Liver (tissue), 9 donors: ENCODE results near the gene MGAT1. TPM values are rescaled to one million over a fixed set of nuclear protein-coding genes. Genes with fewer than 3 reads are reported as not detected.

ENCODE experiments used
- DNase-seq: peaks from one replicate; pipeline ENCODE4 v3.0.0-alpha.2; 2017; ENCODE audit warnings: low spot score
- H3K27ac ChIP-seq, 2 donors: one replicate each; pipeline ENCODE4 v1.7.0; 2013; ENCODE audit warnings: inconsistent platforms in 2 of 2, low read length in 2 of 2, control low read depth in 1 of 2, low read depth in 1 of 2, mild to moderate bottlenecking in 1 of 2
- H3K27me3 ChIP-seq, 4 donors: one replicate each; pipeline versions ENCODE4 v1.6.1 to v1.7.0; 2013; ENCODE audit warnings: low read length in 3 of 4, inconsistent platforms in 1 of 4, mild to moderate bottlenecking in 1 of 4, moderate library complexity in 1 of 4; ENCODE audit not compliant: control insufficient read depth in 4 of 4, insufficient read depth in 4 of 4
- H3K36me3 ChIP-seq, 4 donors: one replicate each; pipeline versions ENCODE4 v1.6.1 to v1.7.0; 2013; ENCODE audit warnings: low read length in 3 of 4, mild to moderate bottlenecking in 3 of 4, low read depth in 1 of 4, moderate library complexity in 1 of 4; ENCODE audit not compliant: control insufficient read depth in 4 of 4, insufficient read depth in 3 of 4
- H3K4me1 ChIP-seq, 4 donors: one replicate each; pipeline versions ENCODE4 v1.6.1 to v1.7.0; 2013; ENCODE audit warnings: low read length in 3 of 4, mild to moderate bottlenecking in 3 of 4, moderate library complexity in 1 of 4; ENCODE audit not compliant: control insufficient read depth in 4 of 4, insufficient read depth in 4 of 4
- H3K4me3 ChIP-seq, 3 donors: one replicate each; pipeline versions ENCODE4 v1.6.1 to v1.7.0; 2013; ENCODE audit warnings: low read length in 3 of 3, control low read depth in 1 of 3, low read depth in 1 of 3, mild to moderate bottlenecking in 1 of 3
- H3K9ac ChIP-seq, 2 donors: one replicate each; pipeline ENCODE4 v1.7.0; 2013; ENCODE audit warnings: low read length in 2 of 2, mild to moderate bottlenecking in 2 of 2, moderate library complexity in 2 of 2, control low read depth in 1 of 2, low read depth in 1 of 2
- H3K9me3 ChIP-seq, 4 donors: one replicate each; pipeline versions ENCODE4 v1.6.1 to v1.7.0; 2013; ENCODE audit warnings: low read length in 3 of 4; ENCODE audit not compliant: control insufficient read depth in 4 of 4
- CTCF ChIP-seq: fragments of 150-350 bp; IDR thresholded peaks from 2 replicates; pipeline ENCODE4 v1.5.1; 2017; ENCODE audit warnings: improper control_type of control experiment, low read depth, low read length; ENCODE audit not compliant: missing input control
- EGR1 ChIP-seq, 2 donors: IDR thresholded peaks; 2 replicates each; pipeline ENCODE4 v1.6.1; 2016 to 2018; ENCODE audit warnings: antibody characterized with exemption in 2 of 2, low read depth in 2 of 2
- FOXA1 ChIP-seq: IDR thresholded peaks from 2 replicates; pipeline ENCODE4 v1.6.1; 2016; ENCODE audit warnings: antibody characterized with exemption
- FOXA2 ChIP-seq: IDR thresholded peaks from 2 replicates; pipeline ENCODE4 v1.6.1; 2016; ENCODE audit warnings: antibody characterized with exemption
- GABPA ChIP-seq, 2 donors: IDR thresholded peaks in 1 of 2; conservative IDR thresholded peaks in 1 of 2; 2 replicates each; pipeline ENCODE4 v1.6.1; 2016; ENCODE audit warnings: antibody characterized with exemption in 2 of 2, mild to moderate bottlenecking in 1 of 2, moderate library complexity in 1 of 2
- HNF4A ChIP-seq, 2 donors: conservative IDR thresholded peaks; 2 replicates each; pipeline ENCODE4 v1.6.1; 2016; ENCODE audit warnings: antibody characterized with exemption in 2 of 2, mild to moderate bottlenecking in 2 of 2
- HNF4G ChIP-seq: IDR thresholded peaks from 2 replicates; pipeline ENCODE4 v1.6.1; 2016; ENCODE audit warnings: antibody characterized with exemption
- JUND ChIP-seq, 2 donors: IDR thresholded peaks; 2 replicates each; pipeline ENCODE4 v1.6.1; 2016; ENCODE audit warnings: antibody characterized with exemption in 2 of 2
- NR2F2 ChIP-seq: IDR thresholded peaks from 2 replicates; pipeline ENCODE4 v1.6.1; 2016; ENCODE audit warnings: antibody characterized with exemption
- RAD21 ChIP-seq, 2 donors: IDR thresholded peaks; 2 replicates each; pipeline ENCODE4 v1.6.1; 2016; ENCODE audit warnings: antibody characterized with exemption in 2 of 2, mild to moderate bottlenecking in 2 of 2
- REST ChIP-seq: IDR thresholded peaks from 2 replicates; pipeline ENCODE4 v1.6.1; 2016; ENCODE audit warnings: antibody characterized with exemption, mild to moderate bottlenecking
- RXRA ChIP-seq, 2 donors: IDR thresholded peaks; 2 replicates each; pipeline ENCODE4 v1.6.1; 2017 to 2018; ENCODE audit warnings: antibody characterized with exemption in 2 of 2, mild to moderate bottlenecking in 1 of 2
- SP1 ChIP-seq: IDR thresholded peaks from 2 replicates; pipeline ENCODE4 v1.6.1; 2018; ENCODE audit warnings: antibody characterized with exemption, mild to moderate bottlenecking
- TAF1 ChIP-seq: conservative IDR thresholded peaks from 2 replicates; pipeline ENCODE4 v1.6.1; 2016; ENCODE audit warnings: antibody characterized with exemption, mild to moderate bottlenecking
- YY1 ChIP-seq: IDR thresholded peaks from 2 replicates; pipeline ENCODE4 v1.6.1; 2016; ENCODE audit warnings: antibody characterized with exemption, mild to moderate bottlenecking
- ZBTB33 ChIP-seq: IDR thresholded peaks from 2 replicates; pipeline ENCODE4 v1.6.1; 2016; ENCODE audit warnings: antibody characterized with exemption
- WGBS: extraction: QIAGEN DNeasy Blood & Tissue Kit; methylation state at CpG from one replicate; pipeline ENCODE4 v1.1.7; 2013; 5-methylcytosine and 5-hydroxymethylcytosine counted together
- polyA plus RNA-seq, 2 donors: library from polyadenylated mRNA; stranded (reverse) in 1 of 2; unstranded in 1 of 2; fragments of 200-250 nt in 1 of 2; fragments of >200 nt in 1 of 2; fragmentation: Nextera tagmentation in 1 of 2; extraction: Ambion mirVana in 1 of 2; gene quantifications; one replicate each; pipeline versions ENCODE4 v1.2.1 to v1.2.3, GENCODE V29; 2013 to 2015
- total RNA-seq, 2 donors: library from RNA; depleted of rRNA; stranded (reverse); fragments of >200 nt; gene quantifications; one replicate each; pipeline ENCODE4 v1.2.3, GENCODE V29; 2014
- TF ChIP-seq, protein P1 (sequence below): IDR thresholded peaks from 2 replicates; pipeline ENCODE4 v1.6.1; 2016; ENCODE audit warnings: antibody characterized with exemption
- TF ChIP-seq, protein P2 (sequence below): IDR thresholded peaks from 2 replicates; pipeline ENCODE4 v1.6.1; 2016; ENCODE audit warnings: antibody characterized with exemption
- donor health status: healthy.
- donor health status: healthy.
- donor health status: healthy.
- donor health status: healthy.
- donor health status: healthy.

Gene MGAT1
- total and polyA plus RNA-seq, 4 donors = 73.0 to 125 (median 97.7) TPM

GRCh38 chr5:180844858-180845257 lies 42.3 kb upstream of the MGAT1 start (continued):
- TF ChIP-seq REST (no peak), EGR1 (IDR thresholded peaks at IDR 0.05; ENCODE audit: low read depth in 2 of 2) (no peak), YY1 (no peak)
- TF ChIP-seq, protein P1, sequence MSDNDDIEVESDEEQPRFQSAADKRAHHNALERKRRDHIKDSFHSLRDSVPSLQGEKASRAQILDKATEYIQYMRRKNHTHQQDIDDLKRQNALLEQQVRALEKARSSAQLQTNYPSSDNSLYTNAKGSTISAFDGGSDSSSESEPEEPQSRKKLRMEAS = no peak

- Histone ChIP-seq H3K36me3 (peaks cover 0 to 10% (median 8%) of the 10 kb centered on the region in 4 donors), H3K9ac (no peak overlapping the region), H3K4me1 (no peaks in the 10 kb centered on the region), H3K27ac (no peak overlapping the region), H3K27me3 (no peaks in the 10 kb centered on the region), H3K9me3 (peaks cover 5 to 12% (median 8%) of the 10 kb centered on the region in 4 donors), H3K4me3 (no peak overlapping the region)
- DNase-seq = no peak
- TF ChIP-seq, protein P2, sequence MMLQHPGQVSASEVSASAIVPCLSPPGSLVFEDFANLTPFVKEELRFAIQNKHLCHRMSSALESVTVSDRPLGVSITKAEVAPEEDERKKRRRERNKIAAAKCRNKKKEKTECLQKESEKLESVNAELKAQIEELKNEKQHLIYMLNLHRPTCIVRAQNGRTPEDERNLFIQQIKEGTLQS = no peak
- TF ChIP-seq SP1 (no peak), RXRA (IDR thresholded peaks at IDR 0.05) (no peak), NR2F2 (no peak), EGR1 (IDR thresholded peaks at IDR 0.05; ENCODE audit: low read depth in 2 of 2) (no peak), GABPA (IDR thresholded peaks at IDR 0.05 in 1 of 2, conservative IDR thresholded peaks at IDR 0.05 in 1 of 2) (no peak), TAF1 (no peak), YY1 (no peak), ZBTB33 (no peak), REST (no peak), FOXA1 (no peak), HNF4A (conservative IDR thresholded peaks at IDR 0.05) (no peak), JUND (IDR thresholded peaks at IDR 0.05) (no peak), RAD21 (IDR thresholded peaks at IDR 0.05) (no peak), HNF4G (no peak), FOXA2 (no peak), CTCF (no peak)
- TF ChIP-seq, protein P1 = no peak
- 62% methylated on average over 3 of the region's 3 CpGs for WGBS
These were observed 41.8 kb upstream of the MGAT1 start for GRCh38 chr5:180844432-180844831.
